ENCODE data around the gene TRIM71. TPM values are rescaled to one million over a fixed set of nuclear protein-coding genes. Genes with fewer than 3 reads are reported as not detected.
A peak's percentile ranks its signal among the peaks of the same experiment; 100 is the strongest.
"Not testable (repeated sequence)": the region's sequence is repeated elsewhere in the genome, so short reads cannot be mapped to it uniquely, and the experiment has no call there.

TRIM71 gene
- polyA plus RNA-seq, 5 donors: 4.8 to 7.9 (median 7.1) TPM

DNA sequence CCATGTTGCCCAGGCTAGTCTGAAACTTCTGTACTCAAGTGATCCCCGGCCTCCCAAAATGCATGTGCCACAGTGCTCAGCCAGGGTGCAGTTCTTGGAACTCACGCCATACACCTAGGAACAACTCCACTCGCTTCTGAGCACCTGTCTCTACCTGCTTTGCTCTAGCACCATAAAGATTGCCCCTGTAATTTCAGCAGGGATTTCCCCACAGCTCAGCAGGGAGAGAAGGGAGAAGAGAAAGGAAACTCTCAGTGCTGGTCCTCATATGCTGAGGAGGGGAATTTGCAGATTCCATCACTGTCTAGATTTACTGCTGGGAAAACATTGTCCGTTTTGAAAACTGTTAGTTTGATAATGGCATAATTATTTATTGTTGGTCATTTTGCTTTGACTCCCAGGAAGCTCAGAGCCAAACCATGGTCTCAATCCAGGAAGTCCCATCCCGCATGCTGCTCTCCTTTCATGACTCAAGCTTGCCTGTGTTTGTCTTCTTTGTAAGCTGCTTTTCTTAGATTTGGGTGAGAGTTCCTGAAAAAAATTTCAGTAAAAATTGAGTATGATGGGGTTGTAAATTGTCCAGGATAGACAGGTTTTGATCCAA is 24.2 kb downstream of the TRIM71 start:
- no peak for DNase-seq

DNA sequence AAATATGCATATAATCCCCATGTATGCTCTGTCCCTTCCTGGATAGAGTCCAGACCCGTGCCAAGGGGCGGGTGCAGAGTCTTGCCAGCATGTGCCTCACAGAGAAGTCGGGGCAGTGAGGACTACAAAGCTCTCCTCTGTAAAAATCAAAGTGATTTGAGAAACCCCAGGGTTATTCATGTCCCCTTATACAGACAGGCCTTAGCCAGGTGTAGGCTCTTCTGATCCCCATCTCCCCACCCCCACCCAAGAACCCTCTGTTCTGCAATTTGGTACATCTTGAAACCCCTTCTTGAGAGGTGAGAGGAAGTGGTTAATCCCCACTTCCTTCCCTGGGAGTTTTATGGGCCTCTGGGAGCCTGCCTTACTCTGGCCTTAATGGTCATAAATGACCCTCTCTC is 24.7 kb downstream of the TRIM71 start:
- DNase-seq: no peak

DNA sequence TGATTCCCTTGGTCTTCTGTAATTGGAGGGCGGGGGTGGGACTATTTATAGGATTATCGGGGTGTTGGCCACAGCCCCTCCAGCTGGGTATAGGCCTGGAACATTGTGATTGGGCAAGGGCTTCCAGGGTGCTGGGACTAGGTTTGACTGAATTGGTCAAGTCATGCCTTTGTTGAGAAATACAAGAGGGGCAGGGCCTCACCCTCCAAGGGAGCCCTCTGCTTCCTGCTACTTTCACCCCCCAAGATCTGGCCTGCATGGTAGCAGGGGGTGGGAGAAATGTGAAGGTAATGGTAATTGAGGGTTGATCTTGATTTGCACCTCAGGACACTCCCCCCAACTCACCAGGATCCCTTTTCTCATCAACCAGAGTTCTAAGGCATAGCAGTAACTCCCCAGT is 25.2 kb downstream of the TRIM71 start:
- no peak for DNase-seq

DNA sequence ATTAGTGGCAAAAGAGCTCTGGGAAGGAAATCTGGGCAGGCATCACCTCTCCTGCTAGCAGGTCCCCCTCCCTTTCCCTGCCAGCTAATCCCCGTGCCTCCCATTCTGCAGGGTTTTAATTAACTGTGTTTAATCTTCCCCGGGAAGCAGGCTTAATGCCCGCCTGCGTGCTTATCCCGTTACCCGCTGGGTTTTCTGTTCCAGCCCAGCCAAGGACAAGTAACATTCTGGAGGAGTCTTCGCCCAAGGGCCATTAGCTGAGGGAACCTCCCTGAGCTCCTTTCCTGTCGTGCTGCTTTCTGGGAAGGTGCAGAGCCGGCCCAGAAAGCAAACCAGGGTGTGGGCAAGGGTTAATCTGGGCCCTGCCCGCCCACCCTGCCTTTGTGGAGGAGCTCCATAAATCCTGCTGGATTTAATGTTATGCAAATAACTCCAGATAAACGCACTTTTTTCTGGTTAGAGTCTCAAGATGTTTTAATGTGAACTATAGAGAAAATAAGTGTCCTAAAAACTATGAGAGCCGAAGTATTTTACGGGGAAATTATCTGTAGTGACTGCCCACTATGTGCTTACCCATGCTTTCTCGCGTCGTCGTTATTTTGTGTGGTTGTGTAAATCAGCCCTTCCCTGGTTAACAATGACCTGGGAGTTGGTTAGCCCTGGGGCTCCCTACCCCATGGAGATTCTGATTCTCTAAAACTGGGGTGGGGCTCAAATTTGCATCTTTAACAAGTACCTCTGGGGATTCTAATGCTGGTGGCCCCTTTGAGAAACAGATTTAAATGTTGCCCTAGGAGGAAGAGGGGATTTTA is 25.9 kb downstream of the TRIM71 start:
- no peak for DNase-seq

DNA sequence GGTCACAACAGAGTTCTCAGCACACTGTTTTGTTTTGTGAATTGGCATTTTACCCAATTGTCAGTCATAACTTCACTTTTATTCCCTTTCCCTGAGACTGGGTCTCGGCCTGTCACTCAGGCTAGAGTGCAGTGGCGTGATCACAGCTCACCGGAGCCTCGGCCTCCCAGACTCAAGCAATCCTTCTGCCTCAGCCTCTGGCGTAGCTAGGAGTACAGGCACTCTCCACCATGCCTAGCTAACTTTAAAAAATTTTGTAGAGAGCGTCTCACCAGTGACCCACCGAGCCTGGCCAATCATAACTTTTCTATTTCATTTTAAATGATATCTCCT is 26.5 kb downstream of the TRIM71 start:
- no peak for DNase-seq

DNA sequence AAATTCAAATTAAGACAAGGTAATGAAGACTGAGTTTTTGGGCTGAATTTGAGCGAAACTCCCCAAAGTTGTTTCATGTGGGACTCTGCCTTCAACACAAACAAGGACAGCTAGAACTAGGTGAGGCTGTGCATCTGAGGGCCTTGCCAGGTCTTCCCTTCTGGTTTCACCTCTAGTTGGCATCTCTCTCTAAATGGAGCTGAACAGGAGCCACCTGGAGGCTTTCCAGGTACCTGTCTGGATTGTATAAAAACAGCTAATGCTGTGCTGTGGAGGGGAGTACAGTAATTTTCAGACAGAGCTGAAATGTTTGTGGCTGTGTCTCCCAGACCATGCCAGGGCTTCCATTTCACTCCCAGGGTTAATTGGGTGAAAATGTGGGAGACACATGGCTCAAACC is 27.1 kb downstream of the TRIM71 start:
- no peak for DNase-seq

DNA sequence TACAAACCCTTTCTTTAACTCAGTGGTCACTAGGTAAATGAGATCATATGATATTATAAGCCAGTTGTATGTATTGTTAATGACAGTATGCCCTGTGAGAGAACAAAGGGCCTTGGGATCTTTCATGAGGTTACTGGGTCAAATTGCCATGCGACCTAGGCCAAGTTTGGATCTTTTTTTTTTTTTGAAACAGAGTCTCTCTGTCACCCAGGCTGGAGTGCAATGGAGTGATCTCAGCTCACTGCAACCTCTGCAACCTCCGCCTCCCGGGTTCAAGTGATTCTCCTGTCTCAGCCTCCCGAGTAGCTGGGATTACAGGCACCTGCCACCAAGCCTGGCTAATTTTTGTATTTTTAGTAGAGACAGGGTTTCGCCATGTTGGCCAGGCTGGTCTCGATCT is 27.7 kb downstream of the TRIM71 start:
- DNase-seq: not testable (repeated sequence)

DNA sequence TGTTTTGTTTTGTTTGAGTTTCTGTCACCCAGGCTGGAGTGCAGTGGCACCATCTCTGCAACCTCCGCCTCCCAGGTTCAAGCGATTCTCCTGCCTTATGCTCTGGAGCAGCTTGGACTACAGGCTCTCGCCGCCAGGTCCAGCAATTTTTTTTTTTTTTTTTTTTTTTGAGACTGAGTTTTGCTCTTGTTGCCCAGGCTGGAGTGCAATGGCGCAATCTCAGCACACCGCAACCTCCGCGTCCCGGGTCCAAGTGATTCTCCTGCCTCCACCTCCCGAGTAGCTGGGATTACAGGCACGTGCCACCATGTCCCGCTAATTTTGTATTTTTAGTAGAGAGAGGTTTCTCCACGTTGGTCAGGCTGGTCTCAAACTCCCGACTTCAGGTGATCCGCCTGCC is 29.2 kb downstream of the TRIM71 start:
- not testable (repeated sequence) for DNase-seq

DNA sequence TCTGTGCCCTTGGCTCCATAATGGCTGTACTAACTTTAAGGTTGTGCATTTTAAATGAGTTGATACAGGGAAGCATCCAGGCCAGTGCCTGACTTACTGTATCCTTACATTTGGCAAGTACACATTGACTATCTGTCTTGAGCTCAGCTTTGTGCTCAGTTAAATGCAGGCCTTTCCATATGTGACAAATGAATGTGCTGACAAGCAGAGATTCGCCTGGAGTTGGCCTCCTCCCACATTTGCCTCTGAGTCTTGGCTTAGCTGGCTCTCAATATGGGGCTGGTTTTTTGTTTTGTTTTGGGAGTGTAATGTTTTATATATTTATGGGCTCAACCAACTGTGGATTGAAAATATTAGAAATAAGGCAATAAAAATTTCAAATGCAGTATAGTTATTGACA is 29.7 kb downstream of the TRIM71 start:
- no peak for DNase-seq

DNA sequence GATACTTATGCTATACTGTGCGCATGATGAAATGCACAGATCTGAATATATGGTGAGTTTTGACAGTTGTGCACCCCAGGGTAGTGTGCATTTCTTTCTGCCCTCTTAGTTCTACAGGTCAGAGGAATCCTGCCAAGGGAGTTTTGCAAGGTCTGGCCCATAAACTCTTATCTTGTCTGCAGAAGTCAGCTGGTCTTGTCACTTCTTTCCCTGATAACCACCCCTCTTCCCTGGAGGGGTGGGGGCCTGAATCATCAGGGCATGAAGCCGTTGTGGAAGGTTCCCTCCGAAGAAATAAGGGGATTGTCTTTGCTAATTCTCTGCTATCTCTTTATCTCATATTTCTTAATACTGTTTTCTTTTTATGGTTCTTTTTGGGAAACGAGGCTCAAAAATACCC is 30.4 kb downstream of the TRIM71 start:
- DNase-seq: no peak

DNA sequence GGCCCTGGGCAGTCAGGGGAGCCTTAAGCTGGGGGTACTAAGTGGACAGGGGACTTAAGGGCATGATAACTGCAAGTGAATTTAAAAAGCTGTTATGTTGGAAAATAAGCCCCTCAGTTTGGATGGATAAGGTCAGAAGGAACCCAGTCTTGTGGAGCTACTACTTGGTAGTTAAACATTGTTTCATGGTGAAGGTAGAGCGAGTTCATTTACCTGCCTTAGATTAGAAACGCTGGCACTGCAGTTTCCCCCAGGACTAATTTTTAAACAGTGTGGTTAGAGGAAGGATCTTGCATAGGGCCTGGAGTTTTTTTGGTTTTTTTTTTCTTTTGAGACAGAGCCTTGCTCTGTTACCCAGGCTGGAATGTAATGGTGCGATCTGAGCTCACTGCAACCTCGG is 31.2 kb downstream of the TRIM71 start:
- no peak for DNase-seq

DNA sequence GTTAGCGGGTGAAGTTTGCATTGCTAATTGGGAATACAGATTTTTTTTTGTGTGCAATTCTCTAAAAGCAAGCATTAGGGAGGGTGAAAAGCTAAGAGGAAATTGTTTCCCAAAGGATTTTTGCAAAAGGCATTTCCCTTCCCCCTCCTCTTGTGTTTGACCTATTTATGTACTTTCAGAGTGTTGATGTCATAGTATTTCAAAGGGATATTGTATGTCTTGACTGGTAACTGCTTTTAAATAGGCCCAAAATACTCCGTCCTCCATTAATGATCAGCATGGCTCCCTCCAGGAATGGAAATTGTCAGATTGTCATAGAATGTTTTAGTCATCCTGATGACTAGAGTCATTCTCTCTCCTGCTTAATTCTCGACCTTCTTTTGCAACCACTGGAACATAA is 32.4 kb downstream of the TRIM71 start:
- DNase-seq: no peak

DNA sequence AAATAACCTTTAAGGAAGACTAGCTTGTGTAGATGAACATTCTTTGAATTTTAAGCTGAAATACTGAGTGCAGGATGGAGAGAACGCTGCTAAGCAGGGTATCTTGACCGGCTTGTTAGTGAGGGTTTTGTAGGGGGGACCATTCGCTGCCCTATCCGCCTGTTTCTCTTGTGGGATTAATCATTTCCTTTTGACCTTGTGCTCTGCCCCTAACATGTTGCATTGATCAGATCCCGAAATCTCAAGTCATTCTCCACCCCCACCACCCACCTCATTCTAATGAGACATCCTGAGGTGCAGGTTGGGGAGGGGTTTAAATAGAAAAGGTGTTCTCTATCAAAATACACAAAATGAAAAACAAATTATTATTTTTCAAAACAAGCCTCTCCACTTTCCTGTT is 32.8 kb downstream of the TRIM71 start:
- DNase-seq: no peak

DNA sequence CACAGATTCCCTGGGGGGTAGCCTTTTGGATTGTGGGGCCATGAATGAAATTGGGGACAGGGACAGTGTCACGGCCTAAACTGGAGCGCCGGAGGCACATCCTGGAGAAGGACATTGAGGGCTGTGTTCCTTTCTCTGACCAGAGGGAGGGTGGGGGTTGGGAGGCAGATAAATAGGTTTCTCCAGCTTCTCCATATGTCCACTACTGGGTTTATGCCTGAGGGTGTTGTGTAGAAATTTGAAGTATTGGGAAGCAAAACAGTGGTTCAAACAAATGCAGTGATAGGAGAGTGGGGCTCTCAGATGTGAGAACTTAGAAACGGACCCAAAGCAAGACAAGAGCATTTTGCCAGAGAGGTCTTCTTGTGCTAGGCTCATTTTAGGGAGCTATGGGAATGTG is 34.3 kb downstream of the TRIM71 start:
- DNase-seq: no peak

DNA sequence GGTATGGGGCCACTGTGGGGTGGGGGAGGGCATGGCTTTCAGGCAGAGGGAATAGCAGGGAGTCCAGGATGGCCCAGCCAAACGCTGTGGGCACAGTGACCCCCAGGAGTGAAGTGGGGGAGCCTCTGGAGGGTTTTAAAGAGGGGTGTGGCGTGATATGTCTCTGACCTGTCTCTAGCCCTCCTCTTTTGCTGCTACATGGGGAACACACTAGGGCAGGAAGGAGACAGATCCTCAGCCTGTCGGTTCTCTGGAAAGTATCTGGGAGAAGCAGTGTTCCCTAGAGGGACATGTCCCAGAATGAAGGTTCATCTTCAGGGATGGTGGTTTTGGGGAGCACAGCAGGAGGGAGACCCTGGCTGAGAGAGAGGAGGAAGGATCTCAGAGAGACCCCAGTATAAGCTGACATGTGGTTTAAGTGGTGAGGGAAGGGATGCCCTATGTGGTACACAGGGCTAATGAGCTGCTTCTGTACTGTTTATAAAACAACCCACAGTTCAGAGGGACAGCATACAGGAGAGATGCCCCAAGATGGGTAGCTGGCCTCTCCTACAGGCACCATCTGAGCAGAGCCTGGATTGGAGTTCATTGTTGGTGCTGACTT is 37.7 kb downstream of the TRIM71 start:
- DNase-seq: no peak

DNA sequence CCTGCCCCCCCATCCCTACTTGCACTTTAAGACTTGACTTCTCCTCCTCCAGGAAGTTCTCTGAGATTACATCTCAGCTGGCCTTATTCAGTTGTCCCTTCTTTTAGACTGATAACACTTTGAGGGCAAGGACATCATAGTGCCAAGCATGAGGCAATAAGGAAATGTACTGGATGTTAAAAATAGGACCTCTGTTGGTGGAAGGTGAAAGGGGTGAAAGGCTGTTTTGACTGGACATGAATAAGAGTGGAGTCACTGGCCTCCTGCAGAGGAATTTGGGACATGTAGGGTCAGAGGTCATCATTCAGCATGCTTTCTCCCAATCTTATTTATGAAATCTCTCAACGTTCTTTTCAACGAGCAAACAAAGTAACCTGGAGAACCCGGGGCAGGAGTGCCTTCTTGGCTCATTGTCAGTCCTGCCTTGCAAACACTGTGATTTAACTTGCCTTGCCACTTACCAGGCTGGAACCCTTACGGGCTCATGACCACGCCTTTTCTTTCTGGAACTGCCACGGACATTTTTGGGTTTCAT is 38.6 kb downstream of the TRIM71 start:
- no peak for DNase-seq

DNA sequence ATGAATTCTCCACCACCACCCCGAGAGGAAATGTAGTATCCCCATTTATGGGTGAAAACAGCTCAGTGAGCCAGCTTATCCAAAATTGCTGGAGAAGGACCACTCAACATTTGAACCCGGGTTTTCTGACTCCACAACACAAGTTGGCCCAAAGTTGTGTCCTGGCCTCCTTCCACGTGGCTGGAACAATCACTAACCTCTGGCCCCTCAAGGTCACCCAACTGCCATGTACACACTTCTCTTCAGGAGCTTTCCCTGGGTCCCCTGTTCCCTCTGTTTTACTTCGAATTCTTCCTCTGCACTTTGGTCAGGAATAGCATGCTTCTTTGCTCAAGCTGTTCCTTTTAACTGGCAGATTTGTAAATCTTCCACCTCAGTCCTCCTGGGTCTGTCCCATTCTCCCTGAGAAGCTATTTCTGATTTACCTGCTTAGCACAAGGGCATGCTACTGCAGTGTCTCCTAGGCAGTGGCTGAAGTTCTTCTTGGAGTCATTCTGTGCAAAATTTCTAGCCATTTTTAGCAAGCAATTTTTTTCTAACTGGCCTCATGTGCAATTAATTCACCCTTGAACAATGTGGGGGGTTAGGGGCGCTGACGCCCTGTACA is 39.2 kb downstream of the TRIM71 start:
- DNase-seq: no peak

DNA sequence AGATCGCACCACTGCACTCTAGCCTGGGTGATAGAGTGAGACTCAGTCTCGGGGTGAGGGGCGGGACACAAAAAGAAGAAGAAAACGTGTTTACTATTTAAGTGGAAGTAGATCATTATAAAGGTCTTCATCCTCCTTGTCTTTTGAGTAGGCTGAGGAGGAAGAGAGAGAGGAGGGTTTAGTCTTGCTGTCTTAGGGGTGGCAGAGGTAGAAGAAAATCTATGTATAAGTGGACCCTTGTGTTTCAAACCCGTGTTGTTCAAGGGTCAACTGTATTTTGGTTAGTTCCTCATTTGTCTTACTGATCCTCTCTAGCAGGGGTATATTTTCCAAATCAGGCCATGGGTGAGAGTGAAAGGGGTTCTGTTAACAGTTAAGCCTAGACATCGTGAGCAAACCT is 40.1 kb downstream of the TRIM71 start:
- DNase-seq: no peak

DNA sequence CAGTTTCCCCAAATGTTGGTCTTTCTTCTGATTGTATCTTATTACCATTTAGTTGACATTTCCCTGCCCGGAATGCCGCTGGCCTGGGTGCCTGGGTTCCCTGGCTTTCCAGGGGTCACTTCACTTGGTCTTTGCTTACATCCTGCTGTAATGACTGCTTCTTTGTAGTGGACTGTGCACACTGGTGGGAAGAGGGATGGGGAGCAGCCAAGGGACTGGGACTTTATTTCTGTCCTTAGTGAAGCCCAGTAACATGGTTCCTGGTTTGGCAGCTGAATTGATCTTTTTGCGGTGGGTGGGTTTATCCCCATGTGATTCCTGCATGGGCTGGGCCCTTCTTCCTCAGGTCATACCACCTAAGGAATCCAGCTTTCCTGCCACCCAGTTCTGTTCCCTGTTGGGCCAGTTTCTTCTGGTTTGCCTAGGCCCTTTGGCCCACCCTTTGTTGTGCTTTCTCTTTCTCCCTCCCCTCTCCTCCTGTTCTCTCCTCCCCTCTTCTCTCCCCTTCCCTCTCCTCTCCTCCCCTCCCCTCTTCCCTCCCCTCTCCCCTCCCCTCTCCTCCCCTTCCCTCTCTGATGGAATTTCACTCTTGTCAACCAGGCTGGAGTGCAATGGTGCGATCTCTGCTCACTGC is 41.9 kb downstream of the TRIM71 start:
- no peak for DNase-seq

DNA sequence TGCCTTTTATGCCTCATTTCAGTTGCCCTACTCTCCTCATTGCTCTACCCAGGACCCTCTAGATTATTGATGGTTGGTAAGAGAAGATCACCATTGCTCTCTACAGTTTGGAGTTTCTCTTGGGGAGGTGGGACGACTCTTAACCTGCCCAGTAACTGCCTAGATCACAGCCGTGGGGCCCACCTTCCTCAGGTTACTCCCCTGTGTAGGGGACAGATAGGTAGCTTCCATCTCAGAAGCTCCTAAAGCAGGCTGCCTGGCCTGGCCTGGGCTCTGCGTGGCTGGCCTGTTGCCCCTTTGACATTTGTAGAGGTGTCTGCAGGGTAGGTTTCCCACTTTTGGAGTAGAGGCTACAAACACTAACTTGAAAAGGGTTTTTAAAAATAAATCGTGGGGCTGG is 42.7 kb downstream of the TRIM71 start:
- no peak for DNase-seq

DNA sequence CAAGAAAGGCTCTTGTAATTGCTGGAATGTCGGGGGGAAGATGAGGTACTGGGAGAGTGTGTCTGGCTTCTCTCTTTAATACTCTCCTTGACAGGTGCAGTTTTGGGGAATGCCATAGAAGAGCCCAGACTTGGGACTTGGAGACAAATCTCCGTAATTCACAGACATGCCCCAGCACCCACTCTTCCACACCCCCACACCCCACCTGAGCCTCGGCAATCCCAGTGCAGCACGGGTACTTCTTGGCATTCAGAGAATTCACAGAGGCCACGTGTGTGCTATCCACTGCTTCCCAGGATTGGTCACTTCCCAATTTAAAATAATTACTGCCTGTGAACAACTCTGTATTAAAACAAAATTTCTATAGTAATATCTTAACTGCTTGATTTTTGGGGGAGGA is 43.9 kb downstream of the TRIM71 start:
- DNase-seq: no peak

DNA sequence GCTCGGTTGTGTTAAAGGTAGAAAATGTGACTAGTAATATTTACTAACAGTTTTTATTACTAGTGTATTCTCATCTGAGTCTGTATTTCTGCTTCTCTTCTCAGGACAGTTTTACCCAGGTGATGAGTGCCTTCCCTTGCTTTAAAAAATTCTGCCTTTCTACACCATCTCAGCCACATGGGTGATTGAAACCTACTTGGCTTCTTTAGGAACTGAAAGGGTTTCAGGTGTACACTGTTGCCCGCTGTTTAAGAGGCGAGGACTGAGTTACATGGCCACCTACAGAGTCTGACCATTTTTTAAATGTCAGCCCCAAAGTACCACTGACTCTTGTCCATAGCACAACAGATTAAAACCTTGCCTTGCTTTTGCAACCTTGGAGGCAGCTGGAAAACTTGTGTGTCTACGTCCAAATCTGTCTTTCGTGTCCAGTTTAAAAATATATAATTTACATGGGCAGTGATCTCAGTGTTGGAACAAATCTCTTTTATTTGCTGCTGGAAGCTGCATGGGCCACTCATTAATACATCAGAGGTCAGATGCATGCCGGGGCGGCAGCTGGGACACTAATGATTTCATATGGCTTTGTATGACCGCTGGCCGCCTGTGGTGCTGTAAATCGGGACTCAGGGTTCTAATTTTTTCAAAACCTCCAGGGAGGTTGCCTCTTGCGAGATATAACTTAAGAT is 44.6 kb downstream of the TRIM71 start:
- peak in 1 of 2 donors; percentile 53 for DNase-seq

All from right lung (tissue), 5 donors.